HG03469 (cell line): ENCODE data around the gene ANKRD30A.
"Not testable (repeated sequence)": the region's sequence is repeated elsewhere in the genome, so short reads cannot be mapped to it uniquely, and the experiment has no call there.

Source experiments
- ATAC-seq: cut with Tn5 transposase; IDR thresholded peaks from one replicate; pipeline ENCODE4 v1.9.1; 2021; ENCODE audit warnings: mild to moderate bottlenecking, moderate library complexity, moderate number of reproducible peaks; ENCODE audit not compliant: unreplicated experiment

Gene ANKRD30A

GRCh38 chr10:37125191-37125732 lies at the start of gene ANKRD30A:
Gene ANKRD30A (plus strand): TSS chr10:37125598. CDS start chr10:37125788, 190 bp downstream.
- ATAC-seq = no peak

GRCh38 chr10:37076083-37076482 lies 49.3 kb upstream of the ANKRD30A start:
- not testable (repeated sequence) for ATAC-seq

- ATAC-seq = no peak
Observed at GRCh38 chr10:37095792-37096573, 29.4 kb upstream of the ANKRD30A start.

GRCh38 chr10:37101261-37101660 lies 24.1 kb upstream of the ANKRD30A start:
- ATAC-seq = no peak

GRCh38 chr10:37109000-37109399 lies 16.4 kb upstream of the ANKRD30A start:
- ATAC-seq = no peak

GRCh38 chr10:37124532-37124931 lies 866 bp upstream of the ANKRD30A start:
- no peak for ATAC-seq

- no peak for ATAC-seq
Observed at GRCh38 chr10:37125921-37126320, 523 bp downstream of the ANKRD30A start.

GRCh38 chr10:37146443-37146842 lies 21.0 kb downstream of the ANKRD30A start:
- ATAC-seq = no peak

- ATAC-seq = not testable (repeated sequence)
Observed at GRCh38 chr10:37162430-37162829, 37.0 kb downstream of the ANKRD30A start.

GRCh38 chr10:37171945-37172344 lies 46.5 kb downstream of the ANKRD30A start:
- not testable (repeated sequence) for ATAC-seq

- not testable (repeated sequence) for ATAC-seq
Observed at GRCh38 chr10:37178296-37178695, 52.9 kb downstream of the ANKRD30A start.

GRCh38 chr10:37182719-37183118 lies 57.3 kb downstream of the ANKRD30A start:
- ATAC-seq = not testable (repeated sequence)

- no peak for ATAC-seq
Observed at GRCh38 chr10:37206132-37206531, 80.7 kb downstream of the ANKRD30A start.

- no peak for ATAC-seq
Observed at GRCh38 chr10:37220866-37221265, 95.5 kb downstream of the ANKRD30A start.

- ATAC-seq = no peak
Observed at GRCh38 chr10:37222046-37222445, 96.6 kb downstream of the ANKRD30A start.

- no peak for ATAC-seq
Observed at GRCh38 chr10:37225163-37225562, 99.8 kb downstream of the ANKRD30A start.

GRCh38 chr10:37226524-37226923 lies 101.1 kb downstream of the ANKRD30A start:
- ATAC-seq = no peak

GRCh38 chr10:37234692-37235091 lies 109.3 kb downstream of the ANKRD30A start:
- ATAC-seq = no peak

- ATAC-seq = no peak
Observed at GRCh38 chr10:37236093-37236492, 110.7 kb downstream of the ANKRD30A start.

- ATAC-seq = no peak
Observed at GRCh38 chr10:37240223-37240622, 114.8 kb downstream of the ANKRD30A start.

- no peak for ATAC-seq
Observed at GRCh38 chr10:37246637-37247036, 121.2 kb downstream of the ANKRD30A start.

- ATAC-seq = not testable (repeated sequence)
Observed at GRCh38 chr10:37255837-37256236, 130.4 kb downstream of the ANKRD30A start.
